Right cardiac atrium (tissue), 5 donors: ENCODE measurements around the gene SHKBP1. TPM values are rescaled to one million over a fixed set of nuclear protein-coding genes. Genes with fewer than 3 reads are reported as not detected.

Experiments used
- ATAC-seq, 2 donors: fragments of 200-7000 bp; cut with Tn5 transposase; one replicate each; pipeline versions ENCODE4 v1.8.0 to v1.9.1; 2020; ENCODE audit warnings: moderate library complexity in 2 of 2, mild to moderate bottlenecking in 1 of 2
- DNase-seq, 3 donors: peaks; one replicate each; pipeline ENCODE4 v3.0.0-alpha.2; 2020
- H3K27ac ChIP-seq: one replicate; pipeline ENCODE4 v1.5.1; 2013; ENCODE audit warnings: mild to moderate bottlenecking, low read length, control low read depth, moderate library complexity
- H3K27me3 ChIP-seq: one replicate; pipeline ENCODE4 v1.6.1; 2013; ENCODE audit not compliant: control insufficient read depth, insufficient read depth
- H3K4me1 ChIP-seq: one replicate; pipeline ENCODE4 v1.6.1; 2013; ENCODE audit warnings: low read length; ENCODE audit not compliant: control insufficient read depth, insufficient read depth
- H3K4me3 ChIP-seq: one replicate; pipeline ENCODE4 v1.5.1; 2013; ENCODE audit warnings: low read length, control low read depth
- H3K9me3 ChIP-seq: one replicate; pipeline ENCODE4 v1.6.1; 2013; ENCODE audit warnings: low read length; ENCODE audit not compliant: control insufficient read depth
- WGBS: extraction: QIAGEN DNeasy Blood & Tissue Kit; methylation state at CpG from one replicate; pipeline ENCODE4 v1.1.7; 2013; 5-methylcytosine and 5-hydroxymethylcytosine counted together
- intact Hi-C, 4 donors: fragments of 100-400 bp; cut with DNase I; formaldehyde crosslinking; loops; one replicate each; pipeline versions ENCODE4 v1.11.0 to v1.14.0; 2022 to 2023
- polyA plus RNA-seq: library from polyadenylated mRNA; stranded (reverse); fragments of 200-250 nt; gene quantifications from one replicate; pipeline ENCODE4 v1.2.3, GENCODE V29; 2013
- total RNA-seq, 4 donors: library from RNA; stranded (reverse); fragmentation: NEBNext Ultra II Directional; extraction: Animal tissue kit (Norgen Biotek cat#: 25700); gene quantifications; one replicate each; pipeline ENCODE4 v1.2.1, GENCODE V29; 2021
- donor health status: healthy with polysubstance abuse.
- donor health status: DM: no; HTN: yes; CAD: no.
- donor health status: DM: no; HTN: no; CAD: no.
- donor health status: DM: no; HTN: yes; CAD: no; lungs with severe emphysema.
- donor health status: DM: yes; HTN: yes; CAD: no.

Gene SHKBP1
- total and polyA plus RNA-seq, 5 donors, result 19.7 to 23.0 (median 20.9) TPM

GRCh38 chr19:40610396-40611064 is 33.9 kb downstream of the SHKBP1 start:
- Histone ChIP-seq H3K4me3 (no peak overlapping the region), H3K27me3 (no peaks in the 10 kb centered on the region), H3K4me1 (peaks cover 2% of the 10 kb centered on the region), H3K27ac (peak overlapping the region; percentile 54), H3K9me3 (no peaks in the 10 kb centered on the region)
- ATAC-seq, result peak in 1 of 2 donors; percentile 1
- DNase-seq, result peak; percentile 58 to 86 (median 83)
- WGBS, result 39% methylated on average over 29 of the region's 29 CpGs
- intact Hi-C loops, result no loop called here

DNA sequence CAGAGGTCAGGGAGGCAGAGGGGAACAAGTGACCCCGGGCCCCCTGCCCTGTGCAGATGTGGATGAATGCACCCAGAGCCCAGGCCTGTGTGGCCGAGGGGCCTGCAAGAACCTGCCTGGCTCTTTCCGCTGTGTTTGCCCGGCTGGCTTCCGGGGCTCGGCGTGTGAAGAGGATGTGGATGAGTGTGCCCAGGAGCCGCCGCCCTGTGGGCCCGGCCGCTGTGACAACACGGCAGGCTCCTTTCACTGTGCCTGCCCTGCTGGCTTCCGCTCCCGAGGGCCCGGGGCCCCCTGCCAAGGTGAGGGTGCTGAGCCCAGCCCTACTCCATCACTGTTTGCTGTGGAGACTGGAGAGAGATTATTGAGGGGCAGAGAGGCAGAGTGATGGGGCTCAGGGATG is 34.4 kb downstream of the SHKBP1 start:
- Histone ChIP-seq H3K27me3 (no peaks in the 10 kb centered on the region), H3K4me1 (peaks cover 2% of the 10 kb centered on the region), H3K27ac (no peak overlapping the region), H3K4me3 (no peak overlapping the region), H3K9me3 (no peaks in the 10 kb centered on the region)
- DNase-seq (peak in 1 of 3 donors; percentile 60), ATAC-seq (no peak)
- 88% methylated on average over 15 of the region's 15 CpGs for WGBS
- intact Hi-C loops, result no loop called here

GRCh38 chr19:40611900-40612698 is 35.4 kb downstream of the SHKBP1 start:
- intact Hi-C loops, result no loop called here
- peaks cover 2% of the 10 kb centered on the region for H3K4me1 ChIP-seq
- H3K4me3 ChIP-seq, result no peak overlapping the region
- ATAC-seq, result no peak
- WGBS, result 93% methylated on average over 10 of the region's 10 CpGs
- no peaks in the 10 kb centered on the region for H3K9me3 ChIP-seq
- peak in 1 of 3 donors; percentile 55 for DNase-seq
- H3K27ac ChIP-seq, result no peak overlapping the region
- no peaks in the 10 kb centered on the region for H3K27me3 ChIP-seq

DNA sequence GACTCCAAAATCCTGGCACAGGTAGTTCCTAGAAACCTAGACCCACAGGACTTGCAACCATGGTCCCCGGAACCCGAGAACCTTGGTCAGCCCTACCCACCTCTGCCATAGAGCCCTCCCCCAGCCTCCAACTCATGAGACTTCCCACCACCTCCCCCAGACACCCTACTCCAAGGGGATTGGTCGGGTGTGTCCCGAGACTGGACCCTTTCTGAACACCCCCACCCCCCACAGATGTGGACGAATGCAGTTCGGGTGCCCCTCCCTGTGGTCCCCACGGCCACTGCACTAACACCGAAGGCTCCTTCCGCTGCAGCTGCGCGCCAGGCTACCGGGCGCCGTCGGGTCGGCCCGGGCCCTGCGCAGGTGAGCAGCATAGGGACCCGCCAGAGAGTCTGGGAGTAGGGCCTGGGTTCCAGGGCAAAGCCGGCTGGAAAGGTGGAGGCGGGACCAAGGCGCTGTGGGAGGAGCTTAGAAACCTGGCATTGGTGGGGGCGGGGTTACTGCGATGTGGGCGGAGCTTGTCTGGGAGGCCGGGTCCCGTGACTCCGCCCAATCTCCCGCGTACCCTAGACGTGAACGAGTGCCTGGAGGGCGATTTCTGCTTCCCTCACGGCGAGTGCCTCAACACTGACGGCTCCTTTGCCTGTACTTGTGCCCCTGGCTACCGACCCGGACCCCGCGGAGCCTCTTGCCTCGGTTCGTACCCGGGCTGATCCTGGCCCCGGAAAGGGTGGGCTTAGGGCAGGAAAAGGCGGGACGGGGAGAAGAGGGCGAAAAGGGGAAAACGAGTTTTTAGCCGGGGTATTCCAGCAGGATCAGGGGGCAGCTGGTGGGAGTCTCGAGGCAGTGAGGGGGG is 36.4 kb downstream of the SHKBP1 start:
- Histone ChIP-seq H3K4me1 (no peaks in the 10 kb centered on the region), H3K27ac (peak overlapping the region; percentile 77), H3K4me3 (peak overlapping the region; percentile 37), H3K9me3 (no peaks in the 10 kb centered on the region), H3K27me3 (no peaks in the 10 kb centered on the region)
- intact Hi-C loops, result no loop called here
- WGBS, result 43% methylated on average over 50 of the region's 50 CpGs
- DNase-seq (peak; percentile 72 to 86 (median 86)), ATAC-seq (peak in 1 of 2 donors; percentile 1)

GRCh38 chr19:40613690-40614621 is 37.3 kb downstream of the SHKBP1 start:
- no peaks in the 10 kb centered on the region for H3K4me1 ChIP-seq

DNA sequence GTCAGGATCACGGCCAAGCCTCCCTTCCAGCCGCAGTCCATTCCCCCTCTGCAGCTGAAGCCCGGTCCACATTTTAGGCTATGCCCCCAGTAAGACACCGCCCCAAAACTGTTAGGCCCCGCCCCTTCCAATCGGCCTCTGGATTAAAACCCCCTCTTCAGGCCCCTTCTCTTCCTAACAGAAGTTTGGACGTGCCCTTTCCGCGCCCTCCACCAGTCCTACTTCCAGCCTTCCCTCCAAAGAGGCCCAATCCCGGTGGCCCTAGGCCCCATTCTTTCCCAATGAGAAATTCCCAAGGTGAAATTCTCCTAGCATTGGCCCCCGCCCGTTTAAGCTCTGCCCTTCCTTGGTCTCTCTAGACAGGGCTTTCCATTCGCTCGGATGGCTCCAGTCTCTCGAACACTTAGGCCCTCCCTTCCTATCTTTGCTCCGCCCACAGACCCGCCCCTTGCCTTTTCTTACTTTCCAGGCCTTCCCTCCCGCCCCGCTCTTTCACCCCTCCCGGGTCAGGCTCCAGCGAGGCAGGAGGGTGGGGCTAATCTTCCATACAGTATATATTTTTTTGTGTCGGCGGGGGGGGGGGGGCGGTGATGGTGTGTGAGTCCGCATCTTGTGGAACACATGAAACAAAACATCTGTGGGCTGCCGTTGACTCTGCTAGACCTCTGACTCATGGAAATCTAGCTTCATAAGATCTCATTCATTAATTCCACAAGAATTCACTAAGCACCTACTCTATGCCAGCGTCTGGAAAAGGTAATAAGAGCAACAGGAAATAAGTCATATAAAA is 38.1 kb downstream of the SHKBP1 start:
- peak; percentile 93 to 95 (median 94) for DNase-seq
- H3K4me1 ChIP-seq, result no peaks in the 10 kb centered on the region
- peak; percentile 73 to 79 for ATAC-seq
- WGBS, result 20% methylated on average over 27 of the region's 27 CpGs
- intact Hi-C loops, result no loop called here
- H3K27ac ChIP-seq, result peak overlapping the region; percentile 77
- no peaks in the 10 kb centered on the region for H3K27me3 ChIP-seq
- H3K4me3 ChIP-seq, result peak overlapping the region; percentile 37
- H3K9me3 ChIP-seq, result no peaks in the 10 kb centered on the region

More at GRCh38 chr19:40613690-40614621, 37.3 kb downstream of the SHKBP1 start:
- Histone ChIP-seq H3K9me3 (no peaks in the 10 kb centered on the region), H3K27ac (peak overlapping the region; percentile 77), H3K27me3 (no peaks in the 10 kb centered on the region), H3K4me3 (peak overlapping the region; percentile 37)
- peak; percentile 69 for ATAC-seq
- DNase-seq, result peak; percentile 91 to 93 (median 92)
- WGBS, result 21% methylated on average over 67 of the region's 67 CpGs
- intact Hi-C loops, result no loop called here

- ATAC-seq, result no peak
- Histone ChIP-seq H3K9me3 (no peaks in the 10 kb centered on the region), H3K4me1 (no peaks in the 10 kb centered on the region), H3K4me3 (no peak overlapping the region), H3K27me3 (no peaks in the 10 kb centered on the region), H3K27ac (no peak overlapping the region)
- DNase-seq, result peak in 1 of 3 donors; percentile 4
- intact Hi-C loops, result no loop called here
- 83% methylated on average over 5 of the region's 5 CpGs for WGBS
Measured at GRCh38 chr19:40616178-40616577, 39.5 kb downstream of the SHKBP1 start.

GRCh38 chr19:40616941-40617340 is 40.3 kb downstream of the SHKBP1 start:
- DNase-seq, result peak in 2 of 3 donors; percentile 35 to 55
- H3K4me1 ChIP-seq, result no peaks in the 10 kb centered on the region
- H3K27me3 ChIP-seq, result no peaks in the 10 kb centered on the region
- H3K4me3 ChIP-seq, result no peak overlapping the region
- H3K9me3 ChIP-seq, result no peaks in the 10 kb centered on the region
- intact Hi-C loops, result no loop called here
- H3K27ac ChIP-seq, result no peak overlapping the region
- WGBS, result 94% methylated on average over 17 of the region's 17 CpGs
- ATAC-seq, result no peak

GRCh38 chr19:40617961-40618360 is 41.3 kb downstream of the SHKBP1 start:
- no peak overlapping the region for H3K4me3 ChIP-seq
- no peaks in the 10 kb centered on the region for H3K27me3 ChIP-seq
- no peaks in the 10 kb centered on the region for H3K9me3 ChIP-seq
- H3K27ac ChIP-seq, result no peak overlapping the region
- intact Hi-C loops, result no loop called here
- no peaks in the 10 kb centered on the region for H3K4me1 ChIP-seq
- ATAC-seq (no peak), DNase-seq (no peak)
- whole genome bisulfite sequencing, result 90% methylated on average over 4 of the region's 4 CpGs
